NCI-H187 (cell line): ENCODE measurements around the gene CAMK2N2.

Experiments
- DNase-seq, 2 experiments: peaks; one replicate each; lab custom pipeline; 2025; lab: John Stamatoyannopoulos, UW

The CAMK2N2 gene

GRCh38 chr3:184222521-184222920, 38.8 kb downstream of the CAMK2N2 start:
- DNase-seq, result no peak

- DNase-seq, result no peak
Observed at GRCh38 chr3:184218814-184219213, 42.5 kb downstream of the CAMK2N2 start.

- DNase-seq, result no peak
Observed at GRCh38 chr3:184211718-184212117, 49.6 kb downstream of the CAMK2N2 start.

GRCh38 chr3:184211297-184211696, 50.1 kb downstream of the CAMK2N2 start:
- DNase-seq, result no peak
